Stimulated activated CD4-positive, alpha-beta T cell treated with anti-CD3 and anti-CD28 coated beads, Interleukin-4, amount 100 ng/mL, for 4 hours (primary cell): ENCODE measurements around the gene CTNND2.
"Not testable (repeated sequence)": the region's sequence is repeated elsewhere in the genome, so short reads cannot be mapped to it uniquely, and the experiment has no call there.

ENCODE experiments used
- DNase-seq, 2 experiments: peaks; one replicate each; pipeline ENCODE4 v3.0.0-alpha.2; 2020

Gene CTNND2

GRCh38 chr5:11869203-11869602 lies 35.0 kb downstream of the CTNND2 start:
- DNase-seq = no peak

GRCh38 chr5:11863911-11864310 lies 40.3 kb downstream of the CTNND2 start:
- no peak for DNase-seq

- DNase-seq = no peak
Observed at GRCh38 chr5:11857391-11857790, 46.9 kb downstream of the CTNND2 start.

DNA sequence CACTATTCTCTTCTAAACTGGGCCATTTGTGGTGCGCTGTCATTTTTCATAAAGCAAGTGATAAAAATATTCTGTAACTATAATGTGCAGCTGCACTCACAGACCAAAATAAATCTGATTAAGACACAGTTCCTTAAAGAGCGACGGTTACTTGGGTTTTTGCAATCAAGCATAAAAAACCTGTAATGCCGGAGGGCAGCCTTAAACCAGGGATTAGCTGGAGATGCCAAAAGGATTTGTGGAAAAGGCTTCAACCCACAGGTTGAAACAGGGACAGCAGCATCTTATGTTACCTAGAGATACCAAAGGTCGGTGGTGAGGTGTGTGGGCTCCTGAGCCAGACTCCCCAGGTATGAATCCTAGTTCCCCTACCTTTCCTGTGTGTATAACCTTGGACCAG lies 49.3 kb downstream of the CTNND2 start:
- DNase-seq = no peak

GRCh38 chr5:11853796-11854195 lies 50.5 kb downstream of the CTNND2 start:
- no peak for DNase-seq

- DNase-seq = no peak
Observed at GRCh38 chr5:11853140-11853539, 51.1 kb downstream of the CTNND2 start.

DNA sequence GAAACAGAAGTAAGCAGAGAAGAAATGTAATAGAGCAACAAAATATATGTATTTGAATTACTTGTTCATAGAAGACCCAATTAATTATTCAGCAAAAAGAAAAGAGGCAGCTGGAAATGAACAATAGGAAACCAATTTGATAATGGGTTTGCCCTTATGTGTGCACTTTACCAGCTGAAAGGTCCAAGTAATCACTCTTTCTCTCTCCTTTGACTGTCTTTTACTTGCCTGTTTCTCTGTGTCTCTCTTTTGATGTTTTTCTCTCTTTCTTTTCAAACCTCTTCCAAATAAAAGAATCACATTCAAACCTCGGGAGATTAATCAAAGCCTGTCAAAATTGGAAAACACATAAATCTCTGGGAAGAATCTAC lies 51.5 kb downstream of the CTNND2 start:
- DNase-seq = no peak

- no peak for DNase-seq
Observed at GRCh38 chr5:11851965-11852716, 52.1 kb downstream of the CTNND2 start.

GRCh38 chr5:11851416-11851815 lies 52.8 kb downstream of the CTNND2 start:
- DNase-seq = no peak

GRCh38 chr5:11828566-11828965 lies 75.7 kb downstream of the CTNND2 start:
- not testable (repeated sequence) for DNase-seq

- DNase-seq = no peak
Observed at GRCh38 chr5:11822598-11822997, 81.6 kb downstream of the CTNND2 start.

GRCh38 chr5:11815916-11816315 lies 88.3 kb downstream of the CTNND2 start:
- DNase-seq = no peak

- DNase-seq = no peak
Observed at GRCh38 chr5:11815481-11815880, 88.8 kb downstream of the CTNND2 start.

DNA sequence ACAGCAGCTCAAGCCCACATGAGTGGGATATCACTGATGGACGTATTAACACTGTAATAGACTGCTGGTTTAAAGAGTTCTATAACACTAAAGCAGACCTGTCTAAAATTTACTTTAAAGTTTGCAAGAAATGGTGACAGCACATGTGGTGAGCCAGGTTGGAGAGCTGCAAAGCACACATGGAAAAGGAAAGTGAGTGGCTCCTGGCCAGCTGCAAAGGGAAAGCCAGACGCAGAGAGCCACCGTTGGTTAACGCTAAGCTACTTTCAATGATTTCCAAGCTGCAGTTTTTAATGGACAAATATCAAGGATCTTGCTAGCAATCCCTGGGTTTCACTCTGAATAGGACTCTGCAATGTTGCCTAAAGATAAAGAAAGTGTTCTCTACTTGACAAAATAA lies 89.9 kb downstream of the CTNND2 start:
- no peak for DNase-seq

GRCh38 chr5:11809407-11809806 lies 94.8 kb downstream of the CTNND2 start:
- DNase-seq = no peak

DNA sequence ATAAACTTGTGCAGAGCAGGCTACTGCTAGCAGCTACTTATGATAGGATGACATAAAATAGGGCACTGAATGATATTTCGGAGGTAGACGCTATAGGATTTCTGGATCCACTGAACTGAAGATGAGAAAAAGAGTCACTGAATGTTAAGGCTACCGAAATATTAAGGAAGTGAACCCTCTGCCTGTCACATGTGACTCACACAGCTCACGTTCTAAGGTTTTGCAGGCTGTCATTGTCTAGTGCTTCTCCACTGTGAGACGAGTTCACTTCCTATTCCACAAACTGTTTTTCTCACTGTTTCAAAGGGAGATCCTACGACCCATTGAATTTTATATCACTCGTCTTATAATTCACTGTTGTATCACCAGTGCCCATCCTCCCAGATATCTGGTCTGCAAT lies 100.8 kb downstream of the CTNND2 start:
- no peak for DNase-seq

DNA sequence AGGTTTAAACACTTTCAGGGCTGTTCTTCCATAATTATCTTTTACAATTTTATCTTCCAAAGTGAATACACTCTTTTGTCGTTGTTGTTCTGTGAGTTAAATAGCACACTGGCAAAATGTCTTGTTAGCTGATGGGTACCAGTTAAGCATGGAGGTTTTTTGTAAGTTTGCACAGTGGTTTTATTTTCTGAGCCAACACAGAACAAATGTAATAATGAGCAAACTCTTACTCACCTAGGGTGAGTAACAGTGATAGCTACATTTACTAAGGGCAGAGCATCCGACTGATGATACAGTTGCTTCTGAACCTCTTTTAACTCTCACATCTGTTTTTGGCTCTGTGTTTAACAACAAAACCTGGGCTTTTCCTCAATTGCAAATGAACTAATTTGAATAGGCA lies 103.2 kb downstream of the CTNND2 start:
- no peak for DNase-seq

GRCh38 chr5:11797132-11797531 lies 107.1 kb downstream of the CTNND2 start:
- no peak for DNase-seq

- no peak for DNase-seq
Observed at GRCh38 chr5:11793396-11793795, 110.8 kb downstream of the CTNND2 start.

GRCh38 chr5:11792621-11793020 lies 111.6 kb downstream of the CTNND2 start:
- DNase-seq = no peak

- DNase-seq = no peak
Observed at GRCh38 chr5:11791792-11792191, 112.5 kb downstream of the CTNND2 start.

DNA sequence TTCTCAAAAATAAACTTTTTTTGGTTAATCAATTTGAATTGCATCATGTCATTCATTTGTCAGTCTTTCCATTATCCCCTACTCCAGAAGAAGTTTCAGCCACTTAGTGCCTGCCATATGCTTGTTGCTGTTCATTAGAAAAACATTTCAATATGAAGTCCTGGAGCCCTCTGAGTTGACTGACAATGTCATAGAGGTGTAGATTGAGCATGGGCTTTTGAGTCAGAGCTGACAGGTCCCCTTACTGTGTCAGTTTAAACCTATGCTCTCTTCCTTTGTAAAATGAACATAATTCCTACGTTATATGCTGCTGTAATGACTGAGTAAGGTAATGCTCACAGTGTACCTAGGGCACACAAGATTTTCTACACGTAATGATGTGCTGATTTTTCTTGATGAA lies 114.0 kb downstream of the CTNND2 start:
- no peak for DNase-seq

DNA sequence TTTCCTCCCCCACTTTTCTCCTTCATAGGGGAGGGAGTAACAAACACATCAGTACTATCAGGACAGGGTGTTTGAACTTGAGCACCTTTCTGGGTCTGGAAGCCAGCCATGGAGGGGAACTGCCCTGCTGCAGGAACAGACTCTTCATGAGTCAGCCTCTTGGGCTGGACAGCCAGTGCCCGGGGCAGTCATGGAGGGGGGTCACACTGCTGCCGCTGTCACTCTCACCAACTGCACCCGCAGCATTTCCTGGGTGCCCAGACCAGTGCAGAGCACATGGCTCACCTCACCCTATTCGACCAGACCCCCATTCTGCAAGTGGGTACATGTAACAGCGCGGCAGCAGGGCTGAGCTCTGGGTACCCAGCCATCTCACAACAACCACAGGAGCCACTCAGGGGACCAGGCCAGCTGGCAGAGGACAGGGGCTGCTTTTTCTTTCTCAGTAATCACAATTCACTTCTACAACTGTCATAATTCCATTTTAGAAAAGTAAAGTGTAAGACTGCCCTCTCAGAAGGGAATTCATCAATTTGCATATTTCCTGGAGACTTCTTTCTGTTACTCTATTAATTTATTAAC lies 118.4 kb downstream of the CTNND2 start:
- no peak for DNase-seq

DNA sequence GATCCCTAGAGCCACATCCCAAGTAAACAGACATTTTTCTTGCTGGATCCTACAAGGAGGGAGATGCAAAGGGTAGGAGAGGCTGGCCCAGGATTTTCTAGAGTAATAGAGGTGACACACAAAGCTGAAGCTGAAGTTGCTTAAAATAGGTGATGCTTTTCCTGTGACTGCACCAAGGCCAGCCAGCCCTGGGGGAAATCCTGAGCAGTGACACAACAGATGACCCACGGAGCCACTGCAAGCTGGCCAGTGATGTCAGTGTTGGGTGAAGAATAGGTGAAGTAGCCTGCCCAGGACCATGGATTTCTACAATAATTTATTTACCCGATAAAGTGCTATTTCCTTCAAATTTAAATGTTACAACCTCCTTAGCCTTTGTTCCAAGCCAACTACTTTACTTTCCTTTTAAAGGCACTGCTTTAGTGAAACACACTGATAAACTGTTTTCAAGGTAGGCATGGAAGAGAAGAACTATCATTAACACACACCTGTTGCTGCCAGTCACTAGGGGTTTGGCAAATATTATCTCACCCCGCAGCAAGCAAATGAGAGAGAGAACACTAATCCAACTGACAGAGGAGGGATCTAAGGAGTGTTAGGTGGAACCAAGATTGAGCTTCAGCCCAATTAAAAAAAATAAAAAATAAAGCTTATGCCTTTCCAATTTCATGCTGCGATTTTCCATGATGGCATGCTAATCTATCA lies 123.5 kb downstream of the CTNND2 start:
- DNase-seq = no peak
